ENCODE results near the gene FBRSL1.

Gene FBRSL1

GRCh38 chr12:132486168-132486567 is 3.8 kb upstream of the FBRSL1 start:
- no peak overlapping the region for H3K4me3 ChIP-seq (ENCODE audit: low read depth, low read length)
- peaks cover 6% of the 10 kb centered on the region for H3K79me2 ChIP-seq (ENCODE audit: control insufficient read depth, insufficient read depth, low read length, unreplicated experiment)
- H3K4me1 ChIP-seq (ENCODE audit: control insufficient read depth, insufficient read depth, low read length, unreplicated experiment): peaks cover 6% of the 10 kb centered on the region
- no peak overlapping the region for H2AFZ ChIP-seq (ENCODE audit: low read length, unreplicated experiment)
- peaks cover 20% of the 10 kb centered on the region; the same call in 1 of the 2 replicates for H3K27me3 ChIP-seq (ENCODE audit: insufficient read depth, low read length)
- no peaks in the 10 kb centered on the region for H3K36me3 ChIP-seq (ENCODE audit: insufficient read depth, low read length)
- H3K27ac ChIP-seq (ENCODE audit: low read depth, low read length): no peak overlapping the region

DNA sequence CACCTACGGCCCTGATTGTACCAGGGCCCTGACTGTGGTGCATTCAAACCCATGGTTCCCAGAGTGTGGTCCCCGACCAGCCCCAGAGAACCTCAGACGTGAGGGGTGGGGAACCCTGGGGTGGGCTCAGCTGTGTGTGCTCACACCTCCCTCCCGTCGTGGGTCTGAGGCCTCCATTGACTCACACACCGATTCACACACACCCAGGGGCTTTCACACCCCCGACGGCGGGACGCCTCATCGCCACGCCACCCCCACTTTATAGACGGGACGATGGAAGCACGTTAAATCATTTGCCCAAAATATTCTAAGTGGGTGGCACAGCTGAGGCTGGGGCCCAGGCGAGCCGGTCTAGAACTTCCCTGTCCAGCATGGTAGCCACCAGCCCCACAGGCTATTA is 3.4 kb upstream of the FBRSL1 start:
- H3K79me2 ChIP-seq (ENCODE audit: control insufficient read depth, insufficient read depth, low read length, unreplicated experiment): peaks cover 10% of the 10 kb centered on the region
- H3K27me3 ChIP-seq (ENCODE audit: insufficient read depth, low read length): peaks cover 16% of the 10 kb centered on the region; the same call in 1 of the 2 replicates
- no peaks in the 10 kb centered on the region for H3K36me3 ChIP-seq (ENCODE audit: insufficient read depth, low read length)
- H3K27ac ChIP-seq (ENCODE audit: low read depth, low read length): no peak overlapping the region
- no peak overlapping the region for H3K4me3 ChIP-seq (ENCODE audit: low read depth, low read length)
- H2AFZ ChIP-seq (ENCODE audit: low read length, unreplicated experiment): no peak overlapping the region
- peaks cover 10% of the 10 kb centered on the region for H3K4me1 ChIP-seq (ENCODE audit: control insufficient read depth, insufficient read depth, low read length, unreplicated experiment)

DNA sequence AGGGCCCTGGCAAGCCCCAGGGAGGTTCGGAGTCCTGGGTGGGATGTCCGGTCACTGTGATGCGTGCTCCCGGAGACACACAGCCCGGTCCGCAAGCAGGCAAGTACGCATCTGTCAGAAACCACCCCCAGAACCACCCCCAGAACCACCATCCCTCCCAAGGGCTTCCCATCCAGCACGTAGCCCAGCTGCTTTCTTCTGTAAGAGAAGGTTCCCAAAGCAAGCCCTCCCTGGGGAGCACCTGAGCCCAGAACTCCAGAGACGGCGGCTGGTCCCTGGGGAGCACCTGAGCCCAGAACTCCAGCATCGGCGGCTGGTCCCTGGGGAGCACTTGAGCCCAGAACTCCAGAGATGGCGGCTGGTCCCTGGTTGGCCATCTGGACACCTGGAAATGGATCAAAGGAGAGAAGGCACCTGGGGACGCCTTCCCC is 2.6 kb upstream of the FBRSL1 start:
- Histone ChIP-seq H3K27ac (ENCODE audit: low read depth, low read length) (no peak overlapping the region), H3K27me3 (ENCODE audit: insufficient read depth, low read length) (peaks cover 9% of the 10 kb centered on the region; the same call in 1 of the 2 replicates)

DNA sequence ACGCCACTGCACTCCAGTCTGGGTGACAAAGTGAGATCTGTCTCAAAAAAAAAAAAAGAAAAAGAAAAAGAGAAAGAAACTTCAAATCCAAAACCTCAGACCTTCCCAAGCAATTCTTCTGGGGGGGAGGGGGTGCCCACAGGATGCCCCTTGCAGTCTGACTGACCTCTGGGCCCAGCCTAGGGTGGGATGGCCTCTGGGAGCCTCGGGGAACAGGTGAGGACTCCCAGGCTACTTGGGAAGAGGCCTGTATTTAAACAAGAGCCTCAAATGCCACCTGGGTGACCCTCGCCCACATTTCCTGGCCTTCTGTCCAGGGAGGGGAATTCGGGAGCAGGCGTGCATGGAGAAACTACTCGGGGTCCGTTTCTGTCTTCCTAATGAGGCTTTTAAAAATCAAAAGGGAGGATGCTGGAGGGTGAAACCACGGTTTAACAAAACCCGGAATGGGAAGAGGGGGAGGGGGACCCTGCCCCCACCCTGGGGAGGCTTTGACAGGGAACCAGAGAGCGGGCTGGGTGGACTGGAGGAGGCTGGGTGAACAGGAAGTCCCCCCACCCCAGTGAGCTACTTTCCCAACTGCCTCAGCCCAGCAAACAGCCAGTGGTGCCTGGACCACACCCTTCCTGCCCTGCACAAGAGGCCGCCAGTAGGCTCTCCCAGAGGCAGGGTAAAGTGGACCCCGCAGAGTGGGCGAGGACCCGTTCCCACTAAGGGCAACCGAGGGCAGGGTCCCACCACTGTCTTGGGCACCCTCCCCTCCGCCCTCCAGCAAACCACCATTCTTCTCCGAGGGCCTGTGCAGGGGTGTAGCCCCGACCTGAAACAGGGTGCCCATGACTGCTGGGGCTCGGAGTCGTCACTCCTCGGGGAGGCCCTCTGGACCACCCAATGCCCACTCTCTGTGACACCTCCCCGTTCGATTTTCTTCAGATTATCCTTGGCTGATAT is 1.5 kb upstream of the FBRSL1 start:
- peaks cover 11% of the 10 kb centered on the region for H3K4me1 ChIP-seq (ENCODE audit: control insufficient read depth, insufficient read depth, low read length, unreplicated experiment)
- no peak overlapping the region for H3K27ac ChIP-seq (ENCODE audit: low read depth, low read length)
- H3K4me3 ChIP-seq (ENCODE audit: low read depth, low read length): peak overlapping the region; percentile 80; the same call in 1 of the 2 replicates
- H2AFZ ChIP-seq (ENCODE audit: low read length, unreplicated experiment): no peak overlapping the region
- H3K36me3 ChIP-seq (ENCODE audit: insufficient read depth, low read length): no peaks in the 10 kb centered on the region
- 0 out of 2 replicates have a peak, but pooled peaks cover 8% of the 10 kb centered on the region for H3K27me3 ChIP-seq (ENCODE audit: insufficient read depth, low read length)
- peaks cover 28% of the 10 kb centered on the region for H3K79me2 ChIP-seq (ENCODE audit: control insufficient read depth, insufficient read depth, low read length, unreplicated experiment)

More for the DNA sequence above, 2.6 kb upstream of the FBRSL1 start:
- H3K79me2 ChIP-seq (ENCODE audit: control insufficient read depth, insufficient read depth, low read length, unreplicated experiment): peaks cover 18% of the 10 kb centered on the region
- no peak overlapping the region for H3K4me3 ChIP-seq (ENCODE audit: low read depth, low read length)
- H3K36me3 ChIP-seq (ENCODE audit: insufficient read depth, low read length): no peaks in the 10 kb centered on the region
- H2AFZ ChIP-seq (ENCODE audit: low read length, unreplicated experiment): no peak overlapping the region
- H3K4me1 ChIP-seq (ENCODE audit: control insufficient read depth, insufficient read depth, low read length, unreplicated experiment): peaks cover 11% of the 10 kb centered on the region

DNA sequence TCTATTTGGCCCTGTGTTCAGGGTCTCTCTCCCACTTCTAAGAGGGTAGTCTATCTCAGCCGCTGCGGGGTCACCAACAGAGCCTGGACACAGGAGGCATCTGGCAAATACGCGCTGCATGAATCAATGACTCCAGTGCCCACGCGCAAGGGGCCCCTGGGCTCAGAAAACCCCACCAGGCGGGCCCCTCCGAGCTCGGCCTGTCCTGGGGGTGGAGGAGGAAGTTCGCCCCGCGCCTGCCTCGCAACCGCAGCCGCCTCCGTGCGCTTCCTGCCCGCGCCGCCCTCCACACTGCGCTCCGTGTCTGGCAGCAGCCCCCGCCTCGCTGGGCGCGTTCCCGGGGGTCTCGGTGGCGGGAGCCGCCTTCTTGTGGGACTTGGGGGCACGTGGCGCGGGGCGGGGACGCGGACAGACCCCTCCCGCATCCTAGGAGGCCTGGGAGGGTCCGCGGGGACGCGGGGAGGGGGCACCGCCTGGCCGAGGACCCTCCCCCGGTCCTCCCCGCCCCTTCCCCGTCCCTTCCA is 811 bp upstream of the FBRSL1 start:
- H3K27me3 ChIP-seq (ENCODE audit: insufficient read depth, low read length): 0 out of 2 replicates have a peak, but pooled peaks cover 8% of the 10 kb centered on the region
- H3K27ac ChIP-seq (ENCODE audit: low read depth, low read length): no peak overlapping the region
- H2AFZ ChIP-seq (ENCODE audit: low read length, unreplicated experiment): peak overlapping the region; percentile 74

GRCh38 chr12:132490422-132491137 is 629 bp downstream of the FBRSL1 start:
- Histone ChIP-seq H3K4me1 (ENCODE audit: control insufficient read depth, insufficient read depth, low read length, unreplicated experiment) (peaks cover 11% of the 10 kb centered on the region), H3K27ac (ENCODE audit: low read depth, low read length) (no peak overlapping the region), H2AFZ (ENCODE audit: low read length, unreplicated experiment) (no peak overlapping the region), H3K27me3 (ENCODE audit: insufficient read depth, low read length) (0 out of 2 replicates have a peak, but pooled peaks cover 4% of the 10 kb centered on the region), H3K4me3 (ENCODE audit: low read depth, low read length) (peak overlapping the region; percentile 86), H3K79me2 (ENCODE audit: control insufficient read depth, insufficient read depth, low read length, unreplicated experiment) (peaks cover 50% of the 10 kb centered on the region), H3K36me3 (ENCODE audit: insufficient read depth, low read length) (no peaks in the 10 kb centered on the region)

More for the DNA sequence above, 811 bp upstream of the FBRSL1 start:
- Histone ChIP-seq H3K4me3 (ENCODE audit: low read depth, low read length) (peak overlapping the region; percentile 80), H3K36me3 (ENCODE audit: insufficient read depth, low read length) (no peaks in the 10 kb centered on the region), H3K4me1 (ENCODE audit: control insufficient read depth, insufficient read depth, low read length, unreplicated experiment) (peaks cover 11% of the 10 kb centered on the region), H3K79me2 (ENCODE audit: control insufficient read depth, insufficient read depth, low read length, unreplicated experiment) (peaks cover 36% of the 10 kb centered on the region)

GRCh38 chr12:132491138-132491663 is 1.2 kb downstream of the FBRSL1 start:
- no peaks in the 10 kb centered on the region for H3K36me3 ChIP-seq (ENCODE audit: insufficient read depth, low read length)
- peaks cover 11% of the 10 kb centered on the region for H3K4me1 ChIP-seq (ENCODE audit: control insufficient read depth, insufficient read depth, low read length, unreplicated experiment)
- no peaks in the 10 kb centered on the region for H3K27me3 ChIP-seq (ENCODE audit: insufficient read depth, low read length)
- H3K27ac ChIP-seq (ENCODE audit: low read depth, low read length): no peak overlapping the region
- peaks cover 56% of the 10 kb centered on the region for H3K79me2 ChIP-seq (ENCODE audit: control insufficient read depth, insufficient read depth, low read length, unreplicated experiment)
- peak overlapping the region; percentile 86 for H3K4me3 ChIP-seq (ENCODE audit: low read depth, low read length)
- no peak overlapping the region for H2AFZ ChIP-seq (ENCODE audit: low read length, unreplicated experiment)

DNA sequence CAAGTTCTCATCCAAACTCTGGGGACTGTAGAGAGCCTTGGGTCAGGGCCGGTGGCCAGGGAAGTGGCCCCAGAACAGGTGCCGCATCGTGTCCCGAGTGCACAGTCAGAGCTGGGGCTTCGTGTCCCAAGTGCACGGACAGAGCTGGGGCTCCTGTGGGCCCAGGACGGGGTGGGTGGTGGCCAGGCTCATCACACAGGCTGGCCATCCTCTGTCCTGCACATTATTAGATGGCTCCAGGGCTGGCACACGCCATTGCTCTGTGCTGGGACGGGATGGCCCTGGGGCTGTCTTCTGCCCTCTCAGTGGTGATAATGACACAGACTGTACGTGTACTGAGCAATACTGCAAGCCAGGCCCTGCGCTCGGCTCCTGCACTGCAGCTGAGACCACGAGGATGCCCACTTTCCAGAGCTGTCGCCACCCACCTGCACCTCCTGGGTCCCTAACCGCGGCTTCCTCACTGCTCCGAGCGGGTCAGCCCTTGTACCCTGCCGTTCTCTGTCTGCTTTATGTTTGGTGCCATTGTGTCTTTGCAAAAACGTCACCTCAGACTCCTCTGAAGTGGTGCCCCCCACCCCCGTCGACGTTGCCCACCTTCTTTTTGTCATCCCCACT is 1.9 kb downstream of the FBRSL1 start:
- Histone ChIP-seq H3K36me3 (ENCODE audit: insufficient read depth, low read length) (no peaks in the 10 kb centered on the region), H3K27ac (ENCODE audit: low read depth, low read length) (no peak overlapping the region), H3K4me3 (ENCODE audit: low read depth, low read length) (peak overlapping the region; percentile 86), H3K4me1 (ENCODE audit: control insufficient read depth, insufficient read depth, low read length, unreplicated experiment) (peaks cover 11% of the 10 kb centered on the region), H3K27me3 (ENCODE audit: insufficient read depth, low read length) (no peaks in the 10 kb centered on the region), H2AFZ (ENCODE audit: low read length, unreplicated experiment) (no peak overlapping the region), H3K79me2 (ENCODE audit: control insufficient read depth, insufficient read depth, low read length, unreplicated experiment) (peaks cover 62% of the 10 kb centered on the region)

GRCh38 chr12:132492522-132492921 is 2.6 kb downstream of the FBRSL1 start:
- no peak overlapping the region for H3K4me3 ChIP-seq (ENCODE audit: low read depth, low read length)
- no peak overlapping the region for H3K27ac ChIP-seq (ENCODE audit: low read depth, low read length)
- peaks cover 68% of the 10 kb centered on the region for H3K79me2 ChIP-seq (ENCODE audit: control insufficient read depth, insufficient read depth, low read length, unreplicated experiment)
- no peak overlapping the region for H2AFZ ChIP-seq (ENCODE audit: low read length, unreplicated experiment)
- no peaks in the 10 kb centered on the region for H3K36me3 ChIP-seq (ENCODE audit: insufficient read depth, low read length)
- H3K27me3 ChIP-seq (ENCODE audit: insufficient read depth, low read length): no peaks in the 10 kb centered on the region
- peaks cover 11% of the 10 kb centered on the region for H3K4me1 ChIP-seq (ENCODE audit: control insufficient read depth, insufficient read depth, low read length, unreplicated experiment)

- H3K4me1 ChIP-seq (ENCODE audit: control insufficient read depth, insufficient read depth, low read length, unreplicated experiment): peaks cover 11% of the 10 kb centered on the region
- no peak overlapping the region for H2AFZ ChIP-seq (ENCODE audit: low read length, unreplicated experiment)
- no peak overlapping the region for H3K4me3 ChIP-seq (ENCODE audit: low read depth, low read length)
- no peaks in the 10 kb centered on the region for H3K27me3 ChIP-seq (ENCODE audit: insufficient read depth, low read length)
- no peak overlapping the region for H3K27ac ChIP-seq (ENCODE audit: low read depth, low read length)
- H3K36me3 ChIP-seq (ENCODE audit: insufficient read depth, low read length): no peaks in the 10 kb centered on the region
- peaks cover 71% of the 10 kb centered on the region for H3K79me2 ChIP-seq (ENCODE audit: control insufficient read depth, insufficient read depth, low read length, unreplicated experiment)
Measured at GRCh38 chr12:132492951-132493350, 3.0 kb downstream of the FBRSL1 start.

All from ACC112 (cell line).